ENCODE measurements around the gene NDUFAF7. TPM values are rescaled to one million over a fixed set of nuclear protein-coding genes. Genes with fewer than 3 reads are reported as not detected.

The NDUFAF7 gene
- total and polyA plus RNA-seq, 2 of the 13 experiments (the other 11 are each of a cell fraction or from before 2014, with no cell fraction given) = 27.0 to 40.8 TPM

DNA sequence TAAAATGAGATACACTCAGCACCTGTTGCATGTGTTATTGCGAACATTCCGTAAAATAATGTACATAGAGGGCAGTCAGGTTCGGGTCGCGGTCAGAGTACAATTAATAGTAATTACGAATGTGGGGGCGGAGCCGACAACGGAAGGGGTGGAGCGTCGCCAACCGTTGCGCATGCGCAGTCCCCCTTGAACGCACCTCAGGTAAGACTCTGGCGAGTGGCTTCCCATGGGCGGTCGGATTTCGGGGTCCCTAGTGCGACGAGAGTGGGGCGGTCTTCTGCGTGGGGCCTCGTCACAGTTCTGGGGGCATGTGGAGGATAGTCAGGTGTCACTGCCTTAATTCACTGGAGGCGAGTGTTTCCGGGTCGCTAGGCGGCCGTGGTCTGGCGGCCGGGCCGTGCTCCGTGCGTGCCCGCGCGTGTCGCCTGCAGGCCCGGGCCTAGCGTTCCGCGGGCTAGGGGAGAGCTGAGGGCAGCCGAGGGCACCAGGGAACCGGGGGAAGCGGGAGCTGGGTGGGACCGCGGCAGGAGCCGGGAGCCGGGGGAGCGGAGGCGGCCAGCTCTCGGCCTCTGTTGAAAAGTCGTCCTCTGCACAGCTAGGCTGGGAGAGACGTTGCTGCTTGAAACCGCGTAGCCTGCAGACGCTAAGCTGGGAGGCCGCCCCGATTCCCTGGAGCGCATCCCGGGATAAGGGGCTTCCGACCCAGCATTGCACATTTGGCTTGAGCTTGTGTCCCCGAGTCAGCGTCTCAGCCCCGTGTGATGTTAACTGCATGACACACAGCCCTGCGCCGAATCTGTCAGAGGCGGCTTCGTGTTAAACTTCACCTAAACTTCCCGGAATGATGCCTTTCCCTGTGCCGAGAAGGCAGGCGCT lies 34.9 kb upstream of the NDUFAF7 start, which contains the start of gene CEBPZOS (continued):
- TF ChIP-seq, protein P1, sequence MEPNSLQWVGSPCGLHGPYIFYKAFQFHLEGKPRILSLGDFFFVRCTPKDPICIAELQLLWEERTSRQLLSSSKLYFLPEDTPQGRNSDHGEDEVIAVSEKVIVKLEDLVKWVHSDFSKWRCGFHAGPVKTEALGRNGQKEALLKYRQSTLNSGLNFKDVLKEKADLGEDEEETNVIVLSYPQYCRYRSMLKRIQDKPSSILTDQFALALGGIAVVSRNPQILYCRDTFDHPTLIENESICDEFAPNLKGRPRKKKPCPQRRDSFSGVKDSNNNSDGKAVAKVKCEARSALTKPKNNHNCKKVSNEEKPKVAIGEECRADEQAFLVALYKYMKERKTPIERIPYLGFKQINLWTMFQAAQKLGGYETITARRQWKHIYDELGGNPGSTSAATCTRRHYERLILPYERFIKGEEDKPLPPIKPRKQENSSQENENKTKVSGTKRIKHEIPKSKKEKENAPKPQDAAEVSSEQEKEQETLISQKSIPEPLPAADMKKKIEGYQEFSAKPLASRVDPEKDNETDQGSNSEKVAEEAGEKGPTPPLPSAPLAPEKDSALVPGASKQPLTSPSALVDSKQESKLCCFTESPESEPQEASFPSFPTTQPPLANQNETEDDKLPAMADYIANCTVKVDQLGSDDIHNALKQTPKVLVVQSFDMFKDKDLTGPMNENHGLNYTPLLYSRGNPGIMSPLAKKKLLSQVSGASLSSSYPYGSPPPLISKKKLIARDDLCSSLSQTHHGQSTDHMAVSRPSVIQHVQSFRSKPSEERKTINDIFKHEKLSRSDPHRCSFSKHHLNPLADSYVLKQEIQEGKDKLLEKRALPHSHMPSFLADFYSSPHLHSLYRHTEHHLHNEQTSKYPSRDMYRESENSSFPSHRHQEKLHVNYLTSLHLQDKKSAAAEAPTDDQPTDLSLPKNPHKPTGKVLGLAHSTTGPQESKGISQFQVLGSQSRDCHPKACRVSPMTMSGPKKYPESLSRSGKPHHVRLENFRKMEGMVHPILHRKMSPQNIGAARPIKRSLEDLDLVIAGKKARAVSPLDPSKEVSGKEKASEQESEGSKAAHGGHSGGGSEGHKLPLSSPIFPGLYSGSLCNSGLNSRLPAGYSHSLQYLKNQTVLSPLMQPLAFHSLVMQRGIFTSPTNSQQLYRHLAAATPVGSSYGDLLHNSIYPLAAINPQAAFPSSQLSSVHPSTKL (CRISPR knock-in tag; IDR thresholded peaks at IDR 0.05) = peak; percentile 36
- TF ChIP-seq MLLT10 (CRISPR knock-in tag; IDR thresholded peaks at IDR 0.05) (no peak), ZFP36L2 (CRISPR knock-in tag; IDR thresholded peaks at IDR 0.05) (peak; percentile 79), ZNF547 (CRISPR knock-in tag; IDR thresholded peaks at IDR 0.05) (peak; percentile 99), REL (CRISPR knock-in tag; conservative IDR thresholded peaks at IDR 0.05) (0 out of 2 replicates have a peak, but pooled peaks have one; percentile 15), ZNF746 (CRISPR knock-in tag; IDR thresholded peaks at IDR 0.05) (no peak; the same call in 1 of the 2 replicates), ERF (CRISPR knock-in tag; IDR thresholded peaks at IDR 0.05) (peak; percentile 77)
- TF ChIP-seq, protein P2, sequence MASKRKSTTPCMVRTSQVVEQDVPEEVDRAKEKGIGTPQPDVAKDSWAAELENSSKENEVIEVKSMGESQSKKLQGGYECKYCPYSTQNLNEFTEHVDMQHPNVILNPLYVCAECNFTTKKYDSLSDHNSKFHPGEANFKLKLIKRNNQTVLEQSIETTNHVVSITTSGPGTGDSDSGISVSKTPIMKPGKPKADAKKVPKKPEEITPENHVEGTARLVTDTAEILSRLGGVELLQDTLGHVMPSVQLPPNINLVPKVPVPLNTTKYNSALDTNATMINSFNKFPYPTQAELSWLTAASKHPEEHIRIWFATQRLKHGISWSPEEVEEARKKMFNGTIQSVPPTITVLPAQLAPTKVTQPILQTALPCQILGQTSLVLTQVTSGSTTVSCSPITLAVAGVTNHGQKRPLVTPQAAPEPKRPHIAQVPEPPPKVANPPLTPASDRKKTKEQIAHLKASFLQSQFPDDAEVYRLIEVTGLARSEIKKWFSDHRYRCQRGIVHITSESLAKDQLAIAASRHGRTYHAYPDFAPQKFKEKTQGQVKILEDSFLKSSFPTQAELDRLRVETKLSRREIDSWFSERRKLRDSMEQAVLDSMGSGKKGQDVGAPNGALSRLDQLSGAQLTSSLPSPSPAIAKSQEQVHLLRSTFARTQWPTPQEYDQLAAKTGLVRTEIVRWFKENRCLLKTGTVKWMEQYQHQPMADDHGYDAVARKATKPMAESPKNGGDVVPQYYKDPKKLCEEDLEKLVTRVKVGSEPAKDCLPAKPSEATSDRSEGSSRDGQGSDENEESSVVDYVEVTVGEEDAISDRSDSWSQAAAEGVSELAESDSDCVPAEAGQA (IDR thresholded peaks at IDR 0.05; ENCODE audit: low read depth) = peak; percentile 75; the same call in 1 of the 2 replicates
- TF ChIP-seq, protein P2 (CRISPR knock-in tag; IDR thresholded peaks at IDR 0.05; ENCODE audit: borderline replicate concordance) = peak; percentile 89; the same call in 1 of the 2 replicates
- TF ChIP-seq, protein P3, sequence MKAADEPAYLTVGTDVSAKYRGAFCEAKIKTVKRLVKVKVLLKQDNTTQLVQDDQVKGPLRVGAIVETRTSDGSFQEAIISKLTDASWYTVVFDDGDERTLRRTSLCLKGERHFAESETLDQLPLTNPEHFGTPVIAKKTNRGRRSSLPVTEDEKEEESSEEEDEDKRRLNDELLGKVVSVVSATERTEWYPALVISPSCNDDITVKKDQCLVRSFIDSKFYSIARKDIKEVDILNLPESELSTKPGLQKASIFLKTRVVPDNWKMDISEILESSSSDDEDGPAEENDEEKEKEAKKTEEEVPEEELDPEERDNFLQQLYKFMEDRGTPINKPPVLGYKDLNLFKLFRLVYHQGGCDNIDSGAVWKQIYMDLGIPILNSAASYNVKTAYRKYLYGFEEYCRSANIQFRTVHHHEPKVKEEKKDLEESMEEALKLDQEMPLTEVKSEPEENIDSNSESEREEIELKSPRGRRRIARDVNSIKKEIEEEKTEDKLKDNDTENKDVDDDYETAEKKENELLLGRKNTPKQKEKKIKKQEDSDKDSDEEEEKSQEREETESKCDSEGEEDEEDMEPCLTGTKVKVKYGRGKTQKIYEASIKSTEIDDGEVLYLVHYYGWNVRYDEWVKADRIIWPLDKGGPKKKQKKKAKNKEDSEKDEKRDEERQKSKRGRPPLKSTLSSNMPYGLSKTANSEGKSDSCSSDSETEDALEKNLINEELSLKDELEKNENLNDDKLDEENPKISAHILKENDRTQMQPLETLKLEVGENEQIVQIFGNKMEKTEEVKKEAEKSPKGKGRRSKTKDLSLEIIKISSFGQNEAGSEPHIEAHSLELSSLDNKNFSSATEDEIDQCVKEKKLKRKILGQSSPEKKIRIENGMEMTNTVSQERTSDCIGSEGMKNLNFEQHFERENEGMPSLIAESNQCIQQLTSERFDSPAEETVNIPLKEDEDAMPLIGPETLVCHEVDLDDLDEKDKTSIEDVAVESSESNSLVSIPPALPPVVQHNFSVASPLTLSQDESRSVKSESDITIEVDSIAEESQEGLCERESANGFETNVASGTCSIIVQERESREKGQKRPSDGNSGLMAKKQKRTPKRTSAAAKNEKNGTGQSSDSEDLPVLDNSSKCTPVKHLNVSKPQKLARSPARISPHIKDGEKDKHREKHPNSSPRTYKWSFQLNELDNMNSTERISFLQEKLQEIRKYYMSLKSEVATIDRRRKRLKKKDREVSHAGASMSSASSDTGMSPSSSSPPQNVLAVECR (CRISPR knock-in tag; IDR thresholded peaks at IDR 0.05; ENCODE audit: borderline replicate concordance) = peak; percentile 98
